Measurements from ENCODE around the gene ACOXL.

Gene ACOXL

GRCh38 chr2:111091811-111092211 lies 359.4 kb downstream of the ACOXL start:
- DNase-seq, result no peak
- H3K4me3 ChIP-seq (ENCODE audit: low read depth, low read length), result no peak overlapping the region
- no peaks in the 10 kb centered on the region for H3K4me1 ChIP-seq (ENCODE audit: control insufficient read depth in 1 of 2, insufficient read depth in 2 of 2, low read length in 2 of 2)
- no peak overlapping the region for H3K4me2 ChIP-seq (ENCODE audit: low read length)
- no peak overlapping the region for H4K91ac ChIP-seq (ENCODE audit: low read depth, low read length)
- H3K27me3 ChIP-seq (ENCODE audit: insufficient read depth, low read length), result no peaks in the 10 kb centered on the region
- H2AK5ac ChIP-seq (ENCODE audit: low read length), result no peak overlapping the region
- no peak overlapping the region for H2BK5ac ChIP-seq (ENCODE audit: low read depth, low read length, poor library complexity)
- H3K79me2 ChIP-seq (ENCODE audit: control insufficient read depth, insufficient read depth, low read length, poor library complexity), result no peaks in the 10 kb centered on the region
- H3K9me3 ChIP-seq (ENCODE audit: insufficient read depth, low read depth, low read length), result no peaks in the 10 kb centered on the region
- no peak overlapping the region for H3K23ac ChIP-seq (ENCODE audit: low read length)
- H4K8ac ChIP-seq (ENCODE audit: low read depth, low read length), result no peak overlapping the region
- H3K9ac ChIP-seq (ENCODE audit: low read length), result no peak overlapping the region
- no peak overlapping the region for H4K12ac ChIP-seq (ENCODE audit: low read depth, low read length)
- H3K18ac ChIP-seq (ENCODE audit: low read length), result no peak overlapping the region
- no peaks in the 10 kb centered on the region for H3K36me3 ChIP-seq (ENCODE audit: control insufficient read depth in 1 of 2, insufficient read depth in 2 of 2, low read length in 2 of 2)
- no CpG with 5 or more reads among the region's 3 CpGs for WGBS (ENCODE audit: extremely low coverage, insufficient coverage, insufficient read length)
- no peak overlapping the region for H2AFZ ChIP-seq (ENCODE audit: insufficient read depth, low read length, poor library complexity)
- no peak overlapping the region for H2BK120ac ChIP-seq (ENCODE audit: insufficient read depth, low read length, poor library complexity)
- no peak overlapping the region for H3K27ac ChIP-seq (ENCODE audit: low read depth, low read length)
- no peak overlapping the region for H2BK12ac ChIP-seq (ENCODE audit: low read length)
- H3K14ac ChIP-seq (ENCODE audit: low read length), result no peak overlapping the region
- no peak overlapping the region for H3K4ac ChIP-seq (ENCODE audit: low read depth, low read length)
- H3K79me1 ChIP-seq (ENCODE audit: low read length), result no peaks in the 10 kb centered on the region

- Histone ChIP-seq H4K8ac (ENCODE audit: low read depth, low read length) (no peak overlapping the region), H3K18ac (ENCODE audit: low read length) (no peak overlapping the region), H2BK5ac (ENCODE audit: low read depth, low read length, poor library complexity) (no peak overlapping the region), H3K79me2 (ENCODE audit: control insufficient read depth, insufficient read depth, low read length, poor library complexity) (no peaks in the 10 kb centered on the region), H3K79me1 (ENCODE audit: low read length) (no peaks in the 10 kb centered on the region), H3K14ac (ENCODE audit: low read length) (no peak overlapping the region), H3K27ac (ENCODE audit: low read depth, low read length) (no peak overlapping the region), H3K9me3 (ENCODE audit: insufficient read depth, low read depth, low read length) (no peaks in the 10 kb centered on the region), H3K4ac (ENCODE audit: low read depth, low read length) (no peak overlapping the region), H3K4me2 (ENCODE audit: low read length) (no peak overlapping the region), H3K4me1 (ENCODE audit: control insufficient read depth in 1 of 2, insufficient read depth in 2 of 2, low read length in 2 of 2) (no peaks in the 10 kb centered on the region), H3K27me3 (ENCODE audit: insufficient read depth, low read length) (no peaks in the 10 kb centered on the region), H4K12ac (ENCODE audit: low read depth, low read length) (no peak overlapping the region), H3K9ac (ENCODE audit: low read length) (no peak overlapping the region), H3K4me3 (ENCODE audit: low read depth, low read length) (no peak overlapping the region), H3K23ac (ENCODE audit: low read length) (no peak overlapping the region), H4K91ac (ENCODE audit: low read depth, low read length) (no peak overlapping the region), H2BK120ac (ENCODE audit: insufficient read depth, low read length, poor library complexity) (no peak overlapping the region), H2AK5ac (ENCODE audit: low read length) (no peak overlapping the region), H2AFZ (ENCODE audit: insufficient read depth, low read length, poor library complexity) (no peak overlapping the region), H3K36me3 (ENCODE audit: control insufficient read depth in 1 of 2, insufficient read depth in 2 of 2, low read length in 2 of 2) (no peaks in the 10 kb centered on the region), H2BK12ac (ENCODE audit: low read length) (no peak overlapping the region)
- DNase-seq, result no peak
- no CpG with 5 or more reads among the region's 2 CpGs for WGBS (ENCODE audit: extremely low coverage, insufficient coverage, insufficient read length)
These were observed 362.3 kb downstream of the ACOXL start for GRCh38 chr2:111094691-111095090.

- Histone ChIP-seq H3K14ac (ENCODE audit: low read length) (no peak overlapping the region), H2BK120ac (ENCODE audit: insufficient read depth, low read length, poor library complexity) (no peak overlapping the region), H4K91ac (ENCODE audit: low read depth, low read length) (no peak overlapping the region), H3K27ac (ENCODE audit: low read depth, low read length) (no peak overlapping the region), H2AK5ac (ENCODE audit: low read length) (no peak overlapping the region), H3K18ac (ENCODE audit: low read length) (no peak overlapping the region), H2BK5ac (ENCODE audit: low read depth, low read length, poor library complexity) (no peak overlapping the region), H3K23ac (ENCODE audit: low read length) (no peak overlapping the region), H3K9ac (ENCODE audit: low read length) (no peak overlapping the region), H3K9me3 (ENCODE audit: insufficient read depth, low read depth, low read length) (no peaks in the 10 kb centered on the region), H4K8ac (ENCODE audit: low read depth, low read length) (no peak overlapping the region), H3K79me1 (ENCODE audit: low read length) (no peaks in the 10 kb centered on the region), H3K4me3 (ENCODE audit: low read depth, low read length) (no peak overlapping the region), H2BK12ac (ENCODE audit: low read length) (no peak overlapping the region), H3K4ac (ENCODE audit: low read depth, low read length) (no peak overlapping the region), H3K27me3 (ENCODE audit: insufficient read depth, low read length) (no peaks in the 10 kb centered on the region), H3K79me2 (ENCODE audit: control insufficient read depth, insufficient read depth, low read length, poor library complexity) (no peaks in the 10 kb centered on the region), H2AFZ (ENCODE audit: insufficient read depth, low read length, poor library complexity) (no peak overlapping the region), H3K36me3 (ENCODE audit: control insufficient read depth in 1 of 2, insufficient read depth in 2 of 2, low read length in 2 of 2) (no peaks in the 10 kb centered on the region), H4K12ac (ENCODE audit: low read depth, low read length) (no peak overlapping the region), H3K4me1 (ENCODE audit: control insufficient read depth in 1 of 2, insufficient read depth in 2 of 2, low read length in 2 of 2) (no peaks in the 10 kb centered on the region), H3K4me2 (ENCODE audit: low read length) (no peak overlapping the region)
- DNase-seq, result no peak
- WGBS (ENCODE audit: extremely low coverage, insufficient coverage, insufficient read length), result no CpG with 5 or more reads among the region's 8 CpGs
These were observed 363.1 kb downstream of the ACOXL start for GRCh38 chr2:111095434-111095833.

- Histone ChIP-seq H2BK12ac (ENCODE audit: low read length) (no peak overlapping the region), H2AFZ (ENCODE audit: insufficient read depth, low read length, poor library complexity) (no peak overlapping the region), H2AK5ac (ENCODE audit: low read length) (no peak overlapping the region), H2BK120ac (ENCODE audit: insufficient read depth, low read length, poor library complexity) (no peak overlapping the region), H3K9ac (ENCODE audit: low read length) (no peak overlapping the region), H3K79me1 (ENCODE audit: low read length) (no peaks in the 10 kb centered on the region), H3K36me3 (ENCODE audit: control insufficient read depth in 1 of 2, insufficient read depth in 2 of 2, low read length in 2 of 2) (no peaks in the 10 kb centered on the region), H3K27me3 (ENCODE audit: insufficient read depth, low read length) (no peaks in the 10 kb centered on the region), H2BK5ac (ENCODE audit: low read depth, low read length, poor library complexity) (no peak overlapping the region), H3K23ac (ENCODE audit: low read length) (no peak overlapping the region), H4K8ac (ENCODE audit: low read depth, low read length) (no peak overlapping the region), H4K12ac (ENCODE audit: low read depth, low read length) (no peak overlapping the region), H3K4me1 (ENCODE audit: control insufficient read depth in 1 of 2, insufficient read depth in 2 of 2, low read length in 2 of 2) (no peaks in the 10 kb centered on the region), H3K4ac (ENCODE audit: low read depth, low read length) (no peak overlapping the region), H3K18ac (ENCODE audit: low read length) (no peak overlapping the region), H3K14ac (ENCODE audit: low read length) (no peak overlapping the region), H3K79me2 (ENCODE audit: control insufficient read depth, insufficient read depth, low read length, poor library complexity) (no peaks in the 10 kb centered on the region), H3K27ac (ENCODE audit: low read depth, low read length) (no peak overlapping the region), H3K4me2 (ENCODE audit: low read length) (no peak overlapping the region), H3K4me3 (ENCODE audit: low read depth, low read length) (no peak overlapping the region), H3K9me3 (ENCODE audit: insufficient read depth, low read depth, low read length) (no peaks in the 10 kb centered on the region), H4K91ac (ENCODE audit: low read depth, low read length) (no peak overlapping the region)
- no peak for DNase-seq
- WGBS (ENCODE audit: extremely low coverage, insufficient coverage, insufficient read length), result no CpG with 5 or more reads among the region's 3 CpGs
These were observed 367.0 kb downstream of the ACOXL start for GRCh38 chr2:111099402-111099801.
